B cell (primary cell): Measurements from ENCODE around the gene KIAA1191. TPM values are rescaled to one million over a fixed set of nuclear protein-coding genes. Genes with fewer than 3 reads are reported as not detected.

Source experiments
- ATAC-seq: fragments of 200-7000 bp; cut with Tn5 transposase; one replicate; pipeline ENCODE4 v1.10.0; 2021; ENCODE audit warnings: low read depth, mild to moderate bottlenecking, moderate number of reproducible peaks, moderate library complexity
- CTCF ChIA-PET: fragments of 350-600 bp; sonication (Branson Sonifier 250); formaldehyde crosslinking; loops from one replicate; lab custom pipeline; 2021; ENCODE audit warnings: antibody characterized with exemption, inconsistent platforms; lab: Charles Lee
- POLR2A ChIA-PET: fragments of 350-600 bp; sonication (Branson Sonifier 250); formaldehyde crosslinking; loops from one replicate; lab custom pipeline; 2021; ENCODE audit warnings: antibody characterized with exemption; lab: Charles Lee
- DNase-seq: peaks from one replicate; pipeline ENCODE4 v3.0.0; 2013
- H2AFZ ChIP-seq: 2 replicates; pipeline ENCODE4 v1.6.1; 2012; ENCODE audit warnings: mild to moderate bottlenecking, low read depth, low read length; ENCODE audit not compliant: insufficient read depth, poor library complexity, severe bottlenecking
- H3K27ac ChIP-seq, 2 donors: 1 replicate in 1 of 2; 2 replicates in 1 of 2; pipeline ENCODE4 v1.5.1; 2012 to 2013; ENCODE audit warnings: low read length in 2 of 2, mild to moderate bottlenecking in 2 of 2, moderate library complexity in 1 of 2
- H3K27me3 ChIP-seq, 4 experiments: fragments of 200-600 bp in 1 of 4; sonication (generic) in 1 of 4; replicated peaks in 1 of 4; 1 replicate in 2 of 4; 2 replicates in 2 of 4; pipeline versions ENCODE4 v1.6.1 to v1.7.0; 2013 to 2016; ENCODE audit warnings: low read length in 3 of 4, mild to moderate bottlenecking in 2 of 4, mixed read lengths in 1 of 4, moderate library complexity in 1 of 4; ENCODE audit not compliant: insufficient read depth in 4 of 4, control insufficient read depth in 3 of 4; ENCODE audit errors: control extremely low read depth in 1 of 4
- H3K36me3 ChIP-seq, 2 experiments: replicated peaks in 1 of 2; 1 replicate in 1 of 2; 2 replicates in 1 of 2; pipeline versions ENCODE4 v1.6.1 to v1.7.1; 2013; ENCODE audit warnings: low read length in 1 of 2; ENCODE audit not compliant: insufficient read depth in 2 of 2, control insufficient read depth in 1 of 2; ENCODE audit errors: control extremely low read depth in 1 of 2, extremely low read depth in 1 of 2
- H3K4me1 ChIP-seq, 2 donors: fragments of 200-600 bp in 1 of 2; sonication (generic) in 1 of 2; 1 replicate in 1 of 2; 2 replicates in 1 of 2; pipeline versions ENCODE4 v1.5.1 to v1.6.1; 2013 to 2017; ENCODE audit warnings: low read length in 2 of 2; ENCODE audit not compliant: control insufficient read depth in 2 of 2, insufficient read depth in 2 of 2
- H3K4me2 ChIP-seq: replicated peaks from 2 replicates; pipeline ENCODE3; 2012; ENCODE audit warnings: mild to moderate bottlenecking, low read depth, low read length; ENCODE audit not compliant: poor library complexity, severe bottlenecking
- H3K4me3 ChIP-seq, 5 experiments: fragments of 200-600 bp in 1 of 5; sonication (generic) in 1 of 5; 1 replicate in 3 of 5; 2 replicates in 2 of 5; pipeline versions ENCODE4 v1.5.1 to v1.7.0; 2011 to 2016; ENCODE audit warnings: low read length in 4 of 5, mild to moderate bottlenecking in 4 of 5, low read depth in 2 of 5, control low read depth in 1 of 5, moderate library complexity in 1 of 5; ENCODE audit not compliant: insufficient read depth in 1 of 5; ENCODE audit errors: control extremely low read depth in 1 of 5, extremely low read depth in 1 of 5
- H3K79me2 ChIP-seq: fragments of 200-600 bp; sonication (generic); one replicate; pipeline ENCODE4 v1.6.0; 2016; ENCODE audit warnings: low read length; ENCODE audit not compliant: control insufficient read depth, insufficient read depth
- H3K9ac ChIP-seq: fragments of 200-600 bp; sonication (generic); 2 replicates; pipeline ENCODE4 v1.6.1; 2017; ENCODE audit warnings: mild to moderate bottlenecking, low read length, moderate library complexity
- H3K9me3 ChIP-seq, 3 donors: one replicate each; pipeline versions ENCODE4 v1.6.1 to v1.7.1; 2013; ENCODE audit warnings: low read length in 2 of 3; ENCODE audit not compliant: control insufficient read depth in 2 of 3, insufficient read depth in 1 of 3; ENCODE audit errors: control extremely low read depth in 1 of 3
- H4K20me1 ChIP-seq: 2 replicates; pipeline ENCODE4 v1.6.0; 2012; ENCODE audit warnings: mild to moderate bottlenecking, low read length; ENCODE audit not compliant: insufficient read depth, control insufficient read depth, poor library complexity, severe bottlenecking
- H3K27ac Mint-ChIP-seq: one replicate; pipeline ENCODE4 v1.8.0; 2021; ENCODE audit warnings: mixed read lengths
- H3K27me3 Mint-ChIP-seq: one replicate; pipeline ENCODE4 v1.8.0; 2021; ENCODE audit warnings: mixed read lengths
- H3K4me1 Mint-ChIP-seq: one replicate; pipeline ENCODE4 v1.8.0; 2021; ENCODE audit warnings: mixed read lengths
- H3K4me3 Mint-ChIP-seq: one replicate; pipeline ENCODE4 v1.8.0; 2021; ENCODE audit warnings: mixed read lengths
- H3K9me3 Mint-ChIP-seq: one replicate; pipeline ENCODE4 v1.8.0; 2022; ENCODE audit warnings: mixed read lengths; ENCODE audit not compliant: insufficient read depth
- CTCF ChIP-seq: fragments of 200-600 bp; IDR thresholded peaks from one replicate; pipeline ENCODE4 v1.8.0; 2022; ENCODE audit warnings: antibody characterized with exemption, mild to moderate bottlenecking
- EZH2 ChIP-seq: IDR thresholded peaks from 2 replicates; pipeline ENCODE4 v1.6.1; 2012; ENCODE audit warnings: borderline replicate concordance, low read depth, mild to moderate bottlenecking, moderate library complexity, low read length; ENCODE audit not compliant: insufficient read depth, poor library complexity, severe bottlenecking
- WGBS: methylation state at CpG from one replicate; pipeline ENCODE4 v1.1.5; 2013; ENCODE audit warnings: missing lambda C conversion rate; ENCODE audit not compliant: insufficient coverage; 5-methylcytosine and 5-hydroxymethylcytosine counted together
- intact Hi-C: fragments of 100-400 bp; cut with micrococcal nuclease; formaldehyde crosslinking; loops from one replicate; pipeline ENCODE4 v1.10.0; 2022
- polyA plus RNA-seq: library from polyadenylated mRNA; depleted of rRNA; stranded (reverse); fragments of >200 nt; gene quantifications from 2 replicates; pipeline ENCODE4 v1.2.3, GENCODE V29; 2012
- total RNA-seq, 2 donors: library from RNA; stranded (reverse); fragments of 120-200 nt in 1 of 2; gene quantifications; 1 replicate in 1 of 2; 2 replicates in 1 of 2; pipeline versions ENCODE4 v1.2.3 to v1.2.4, GENCODE V29; 2013 to 2022

KIAA1191 gene
- total and polyA plus RNA-seq, 2 donors (not counting 1 experiment from before 2014, with no cell fraction given) = 61.2 to 82.9 TPM

DNA sequence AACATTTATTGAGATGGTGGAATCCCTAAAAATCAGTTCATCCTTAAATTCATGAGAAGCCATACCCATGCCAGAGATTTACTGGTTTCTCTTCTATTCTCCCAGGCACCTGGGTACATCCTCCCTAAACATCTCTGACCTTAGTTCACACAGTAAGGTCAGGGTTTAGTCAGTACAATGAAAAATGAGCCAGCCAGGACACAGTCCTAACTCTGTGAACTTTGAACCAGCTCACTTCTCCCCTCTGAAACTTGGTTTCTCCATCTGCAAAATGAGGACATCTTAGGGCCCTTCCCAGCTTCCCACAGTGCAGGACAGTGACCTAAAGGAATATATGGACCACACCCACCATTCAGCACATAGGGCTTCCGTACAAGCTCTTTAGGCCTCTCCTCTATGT lies 24.9 kb upstream of the KIAA1191 start:
- Histone ChIP-seq H3K9me3 (no peaks in the 10 kb centered on the region), H3K27me3 (no peaks in the 10 kb centered on the region), H3K4me1 (peaks cover 19 to 29% of the 10 kb centered on the region in 2 donors), H3K9ac (no peak overlapping the region), H3K36me3 (peaks cover 5 to 51% of the 10 kb centered on the region in 2 experiments), H3K4me2 (no peak overlapping the region), H4K20me1 (peaks cover 9% of the 10 kb centered on the region), H3K27ac (no peak overlapping the region), H3K79me2 (peaks cover 38% of the 10 kb centered on the region), H2AFZ (no peak overlapping the region), H3K4me3 (no peak overlapping the region)
- ATAC-seq (no peak), DNase-seq (no peak)
- ChIA-PET POLR2A (interaction anchor here (1.4 kb wide), 1 partner anchor 151 kb away, joined by 3 read pairs; the partner anchor contains the start of gene RNF44), CTCF (no interaction called here)
- H3K9me3 Mint-ChIP-seq = no peaks in the 10 kb centered on the region
- intact Hi-C loops = loop anchor here (5.0 to 10.0 kb wide), 2 partner anchors 152 to 621 kb away; partner anchors contain the start of genes SIMC1 and UIMC1
- TF ChIP-seq CTCF (no peak), EZH2 (no peak)
- H3K4me1 Mint-ChIP-seq = peaks cover 26% of the 10 kb centered on the region
- H3K27ac Mint-ChIP-seq = peak overlapping the region; percentile 56
- WGBS = no CpG with 5 or more reads among the region's 1 CpG
- H3K4me3 Mint-ChIP-seq = peak overlapping the region; percentile 70
- no peaks in the 10 kb centered on the region for H3K27me3 Mint-ChIP-seq

- no peaks in the 10 kb centered on the region for H3K27me3 Mint-ChIP-seq
- H3K4me1 Mint-ChIP-seq = peaks cover 29% of the 10 kb centered on the region
- no peak overlapping the region for H2AFZ ChIP-seq
- H3K4me2 ChIP-seq = no peak overlapping the region
- DNase-seq = no peak
- intact Hi-C loops = loop anchor here (5.0 to 10.0 kb wide), 2 partner anchors 150 to 622 kb away; partner anchors contain the start of genes SIMC1 and UIMC1
- H3K27ac Mint-ChIP-seq = no peak overlapping the region
- ChIA-PET POLR2A (no interaction called here), CTCF (no interaction called here)
- TF ChIP-seq CTCF (no peak), EZH2 (no peak)
- no peak for ATAC-seq
- no peak overlapping the region for H3K27ac ChIP-seq
- H3K27me3 ChIP-seq = no peaks in the 10 kb centered on the region
- H3K4me3 Mint-ChIP-seq = no peak overlapping the region
- no peaks in the 10 kb centered on the region for H3K9me3 Mint-ChIP-seq
- peaks cover 34% of the 10 kb centered on the region for H3K79me2 ChIP-seq
- H4K20me1 ChIP-seq = peaks cover 9% of the 10 kb centered on the region
- H3K36me3 ChIP-seq = peaks cover 5 to 56% of the 10 kb centered on the region in 2 experiments
- H3K9me3 ChIP-seq = no peaks in the 10 kb centered on the region
- H3K9ac ChIP-seq = no peak overlapping the region
- 97% methylated on average over 10 of the region's 12 CpGs for WGBS
- peaks cover 21 to 30% of the 10 kb centered on the region in 2 donors for H3K4me1 ChIP-seq
- no peak overlapping the region for H3K4me3 ChIP-seq
Observed at GRCh38 chr5:176384991-176385390, 23.4 kb upstream of the KIAA1191 start.
